A673 (cell line): ENCODE results near the gene CUEDC2.

ENCODE experiments used
- CTCF ChIP-seq: fragments of 300-800, 200-600 bp; sonication (generic); conservative IDR thresholded peaks from 2 replicates; pipeline ENCODE4 v1.5.1; 2017; ENCODE audit warnings: low read depth, mild to moderate bottlenecking, antibody characterized with exemption, low read length, moderate library complexity, mixed read lengths
- EZH2 ChIP-seq: fragments of 200-600 bp; sonication (generic); IDR thresholded peaks from 2 replicates; pipeline ENCODE4 v1.6.1; 2017; ENCODE audit warnings: borderline replicate concordance, low read depth, mild to moderate bottlenecking, mixed read lengths, antibody characterized with exemption, low read length; ENCODE audit not compliant: poor library complexity, severe bottlenecking

GRCh38 chr10:102467971-102468438, 35.6 kb upstream of the CUEDC2 start:
- TF ChIP-seq CTCF (no peak), EZH2 (no peak)
